SU-DHL-6 (cell line): ENCODE results near the gene ASIC3.

Experiments
- H2AFZ ChIP-seq: fragments of 200-600 bp; sonication (generic); 2 replicates; pipeline ENCODE4 v1.6.1; 2014; ENCODE audit warnings: low read depth, mild to moderate bottlenecking, moderate library complexity, mixed read lengths, antibody characterized with exemption, low read length; ENCODE audit not compliant: severe bottlenecking
- H3F3A ChIP-seq: fragments of 200-600 bp; shearing (Covaris generic); 2 replicates; pipeline ENCODE4 v1.6.0; 2016; ENCODE audit warnings: antibody characterized with exemption, mild to moderate bottlenecking; ENCODE audit not compliant: insufficient read depth
- H3K27ac ChIP-seq: fragments of 200-600 bp; sonication (generic); 2 replicates; pipeline ENCODE4 v1.5.1; 2016; ENCODE audit warnings: low read depth, mild to moderate bottlenecking, low read length, moderate library complexity, mixed read lengths
- H3K27me3 ChIP-seq: fragments of 200-600 bp; sonication (generic), shearing (Covaris generic); 2 replicates; pipeline ENCODE4 v1.6.0; 2014; ENCODE audit warnings: mild to moderate bottlenecking, low read length
- H3K36me3 ChIP-seq: fragments of 200-600 bp; sonication (generic); 2 replicates; pipeline ENCODE4 v1.6.1; 2014; ENCODE audit warnings: mild to moderate bottlenecking, low read length, mixed read lengths
- H3K4me2 ChIP-seq: fragments of 300-600, 200-600 bp; shearing (Covaris generic), sonication (generic); 2 replicates; pipeline ENCODE4 v1.6.0; 2014; ENCODE audit warnings: low read length, low read depth, mild to moderate bottlenecking; ENCODE audit not compliant: poor library complexity, severe bottlenecking
- H3K4me3 ChIP-seq: fragments of 200-600 bp; sonication (generic); 2 replicates; pipeline ENCODE4 v1.5.1; 2014; ENCODE audit warnings: antibody characterized with exemption, low read length, mild to moderate bottlenecking, mixed read lengths; ENCODE audit not compliant: insufficient read depth, poor library complexity, severe bottlenecking
- H3K79me2 ChIP-seq: fragments of 200-600 bp; sonication (generic); 2 replicates; pipeline ENCODE4 v1.6.1; 2014; ENCODE audit warnings: mild to moderate bottlenecking, low read length, moderate library complexity; ENCODE audit not compliant: insufficient read depth
- H3K9ac ChIP-seq: fragments of 200-600 bp; sonication (generic); 2 replicates; pipeline ENCODE4 v1.7.0; 2014; ENCODE audit warnings: mild to moderate bottlenecking, low read length
- H3K9me2 ChIP-seq: fragments of 200-600 bp; sonication (generic); replicated peaks from 2 replicates; pipeline ENCODE4 v1.6.1; 2014; ENCODE audit warnings: low read length; ENCODE audit not compliant: insufficient read depth
- H3K9me3 ChIP-seq: fragments of 200-600 bp; sonication (generic); 2 replicates; pipeline ENCODE4 v1.6.1; 2014; ENCODE audit warnings: low read length, mixed read lengths; ENCODE audit not compliant: insufficient read depth
- H4K20me1 ChIP-seq: fragments of 200-600 bp; sonication (generic); 2 replicates; pipeline ENCODE4 v1.6.1; 2014; ENCODE audit warnings: low read depth, mild to moderate bottlenecking, antibody characterized with exemption, low read length, moderate library complexity, mixed read lengths
- CTCF ChIP-seq: fragments of 200-600 bp; sonication (generic); IDR thresholded peaks from one replicate; pipeline ENCODE4 v1.5.1; 2017; ENCODE audit warnings: antibody characterized with exemption, mild to moderate bottlenecking, low read length, moderate library complexity; ENCODE audit not compliant: insufficient read depth, poor library complexity, severe bottlenecking
- EZH2phosphoT487 ChIP-seq: fragments of 200-600 bp; sonication (generic), shearing (Covaris generic); conservative IDR thresholded peaks from 2 replicates; pipeline ENCODE4 v1.6.1; 2018; ENCODE audit warnings: mild to moderate bottlenecking, antibody characterized with exemption, low read length, moderate library complexity, mixed read lengths

The ASIC3 gene

GRCh38 chr7:151089893-151090730 is 41.8 kb downstream of the ASIC3 start:
- H3K9me3 ChIP-seq, result no peaks in the 10 kb centered on the region
- no peaks in the 10 kb centered on the region for H3K27me3 ChIP-seq
- no peaks in the 10 kb centered on the region for H3K36me3 ChIP-seq
- no peaks in the 10 kb centered on the region for H3K79me2 ChIP-seq
- 0 out of 2 replicates have a peak, but pooled peaks cover under 1% of the 10 kb centered on the region for H3F3A ChIP-seq
- no peak overlapping the region for H3K27ac ChIP-seq
- no peaks in the 10 kb centered on the region for H4K20me1 ChIP-seq
- no peak overlapping the region for H2AFZ ChIP-seq
- H3K4me3 ChIP-seq, result no peak overlapping the region
- no peak overlapping the region for H3K4me2 ChIP-seq
- no peak overlapping the region for H3K9ac ChIP-seq
- TF ChIP-seq EZH2phosphoT487, result no peak
- TF ChIP-seq CTCF, result no peak
- no peaks in the 10 kb centered on the region for H3K9me2 ChIP-seq

- H3K27ac ChIP-seq, result no peak overlapping the region
- H4K20me1 ChIP-seq, result no peaks in the 10 kb centered on the region
Observed at GRCh38 chr7:151091003-151091402, 42.7 kb downstream of the ASIC3 start.

GRCh38 chr7:151091431-151091830 is 43.1 kb downstream of the ASIC3 start:
- Histone ChIP-seq H4K20me1 (no peaks in the 10 kb centered on the region), H3K27ac (no peak overlapping the region), H3K27me3 (no peaks in the 10 kb centered on the region), H3K4me3 (no peak overlapping the region), H3K79me2 (no peaks in the 10 kb centered on the region), H3K9me2 (no peaks in the 10 kb centered on the region), H3K4me2 (no peak overlapping the region), H3K9ac (no peak overlapping the region), H3K9me3 (no peaks in the 10 kb centered on the region), H2AFZ (no peak overlapping the region), H3K36me3 (no peaks in the 10 kb centered on the region), H3F3A (no peaks in the 10 kb centered on the region)
- TF ChIP-seq CTCF (peak; percentile 52), EZH2phosphoT487 (no peak)

More at GRCh38 chr7:151091003-151091402, 42.7 kb downstream of the ASIC3 start:
- TF ChIP-seq EZH2phosphoT487, result no peak
- TF ChIP-seq CTCF, result no peak
- no peaks in the 10 kb centered on the region for H3K9me3 ChIP-seq
- H3F3A ChIP-seq, result no peaks in the 10 kb centered on the region
- H3K9ac ChIP-seq, result no peak overlapping the region
- H3K4me3 ChIP-seq, result no peak overlapping the region
- no peaks in the 10 kb centered on the region for H3K27me3 ChIP-seq
- H3K4me2 ChIP-seq, result no peak overlapping the region
- no peaks in the 10 kb centered on the region for H3K9me2 ChIP-seq
- no peak overlapping the region for H2AFZ ChIP-seq
- H3K79me2 ChIP-seq, result no peaks in the 10 kb centered on the region
- H3K36me3 ChIP-seq, result no peaks in the 10 kb centered on the region
